ENCODE data around the gene NOP9. TPM values are rescaled to one million over a fixed set of nuclear protein-coding genes. Genes with fewer than 3 reads are reported as not detected.

Gene NOP9
- total RNA-seq, 1 donor from 2014 or later = 23.5 TPM

GRCh38 chr14:24347134-24347533, 47.5 kb downstream of the NOP9 start:
- Histone ChIP-seq H3K4me2 (ENCODE audit: low read length) (no peak overlapping the region), H3K79me2 (ENCODE audit: insufficient read depth, low read length) (no peaks in the 10 kb centered on the region), H3K9me3 (ENCODE audit: insufficient read depth, low read depth, low read length) (no peaks in the 10 kb centered on the region), H4K20me1 (ENCODE audit: insufficient read depth, low read length) (no peaks in the 10 kb centered on the region), H3K36me3 (ENCODE audit: insufficient read depth, low read length) (no peaks in the 10 kb centered on the region), H3K9ac (ENCODE audit: low read length) (no peak overlapping the region), H3K27me3 (ENCODE audit: insufficient read depth, low read length) (peaks cover 47% of the 10 kb centered on the region), H3K4me1 (ENCODE audit: insufficient read depth, low read length) (no peaks in the 10 kb centered on the region), H3K4me3 (ENCODE audit: insufficient read depth, low read depth, low read length) (no peak overlapping the region), H2AFZ (ENCODE audit: low read depth, low read length) (no peak overlapping the region), H3K27ac (ENCODE audit: low read depth, low read length) (no peak overlapping the region)
- DNase-seq (ENCODE audit: low read depth) (no peak), FAIRE-seq (no peak)
- no peak for TF ChIP-seq EZH2 (IDR thresholded peaks at IDR 0.05; ENCODE audit: insufficient read depth, low read length)
- no peak for TF ChIP-seq CTCF (IDR thresholded peaks at IDR 0.05; ENCODE audit: insufficient read depth, low read depth, low read length)
- Mint-ChIP-seq H3K4me1 (ENCODE audit: low read depth, unreplicated experiment) (peaks cover 5% of the 10 kb centered on the region), H3K36me3 (ENCODE audit: low read depth, unreplicated experiment) (no peaks in the 10 kb centered on the region), H3K27ac (ENCODE audit: unreplicated experiment) (no peak overlapping the region), H3K4me3 (ENCODE audit: unreplicated experiment) (no peak overlapping the region), H3K27me3 (ENCODE audit: low read depth, unreplicated experiment) (peaks cover 56% of the 10 kb centered on the region), H3K9me3 (ENCODE audit: unreplicated experiment) (peaks cover 2% of the 10 kb centered on the region)

GRCh38 chr14:24348186-24348585, 48.5 kb downstream of the NOP9 start:
- no peak for FAIRE-seq
- H3K36me3 Mint-ChIP-seq (ENCODE audit: low read depth, unreplicated experiment) = no peaks in the 10 kb centered on the region
- H3K27me3 ChIP-seq (ENCODE audit: insufficient read depth, low read length) = peaks cover 52% of the 10 kb centered on the region

More at GRCh38 chr14:24348186-24348585, 48.5 kb downstream of the NOP9 start:
- Histone ChIP-seq H3K36me3 (ENCODE audit: insufficient read depth, low read length) (no peaks in the 10 kb centered on the region), H3K4me2 (ENCODE audit: low read length) (no peak overlapping the region), H3K9me3 (ENCODE audit: insufficient read depth, low read depth, low read length) (no peaks in the 10 kb centered on the region), H3K27ac (ENCODE audit: low read depth, low read length) (no peak overlapping the region), H4K20me1 (ENCODE audit: insufficient read depth, low read length) (no peaks in the 10 kb centered on the region), H3K9ac (ENCODE audit: low read length) (no peak overlapping the region), H3K4me3 (ENCODE audit: insufficient read depth, low read depth, low read length) (no peak overlapping the region), H2AFZ (ENCODE audit: low read depth, low read length) (no peak overlapping the region), H3K4me1 (ENCODE audit: insufficient read depth, low read length) (no peaks in the 10 kb centered on the region), H3K79me2 (ENCODE audit: insufficient read depth, low read length) (no peaks in the 10 kb centered on the region)
- peaks cover 5% of the 10 kb centered on the region for H3K4me1 Mint-ChIP-seq (ENCODE audit: low read depth, unreplicated experiment)
- H3K27me3 Mint-ChIP-seq (ENCODE audit: low read depth, unreplicated experiment) = peaks cover 60% of the 10 kb centered on the region
- TF ChIP-seq EZH2 (IDR thresholded peaks at IDR 0.05; ENCODE audit: insufficient read depth, low read length) = no peak
- TF ChIP-seq CTCF (IDR thresholded peaks at IDR 0.05; ENCODE audit: insufficient read depth, low read depth, low read length) = no peak
- peaks cover 4% of the 10 kb centered on the region for H3K9me3 Mint-ChIP-seq (ENCODE audit: unreplicated experiment)
- H3K27ac Mint-ChIP-seq (ENCODE audit: unreplicated experiment) = no peak overlapping the region
- no peak for DNase-seq (ENCODE audit: low read depth)
- H3K4me3 Mint-ChIP-seq (ENCODE audit: unreplicated experiment) = no peak overlapping the region

All from astrocyte (in vitro differentiated cells and primary cell).